ENCODE data around the gene FOXP1. TPM values are rescaled to one million over a fixed set of nuclear protein-coding genes. Genes with fewer than 3 reads are reported as not detected.

Gene FOXP1
- total RNA-seq, 1 experiment from 2014 or later = 22.1 TPM

- DNase-seq (ENCODE audit: low read depth in 1 of 2, low spot score in 2 of 2) = no peak
- peaks cover 27% of the 10 kb centered on the region for H3K4me1 ChIP-seq (replicated peaks)
- H3K9me3 ChIP-seq (replicated peaks) = no peaks in the 10 kb centered on the region
- H3K4me3 ChIP-seq = no peak overlapping the region
- no peak overlapping the region for H3K27ac ChIP-seq
- no peaks in the 10 kb centered on the region for H3K27me3 ChIP-seq (replicated peaks)
- no peaks in the 10 kb centered on the region for H3K36me3 ChIP-seq
These were observed 355.2 kb downstream of the FOXP1 start for GRCh38 chr3:71228156-71228866.

- H3K27me3 ChIP-seq (replicated peaks) = no peaks in the 10 kb centered on the region
- DNase-seq (ENCODE audit: low read depth in 1 of 2, low spot score in 2 of 2) = no peak
- peaks cover 27% of the 10 kb centered on the region for H3K4me1 ChIP-seq (replicated peaks)
- H3K4me3 ChIP-seq = peak overlapping the region; percentile 31
- peak overlapping the region; percentile 55 for H3K27ac ChIP-seq
- H3K36me3 ChIP-seq = no peaks in the 10 kb centered on the region
- no peaks in the 10 kb centered on the region for H3K9me3 ChIP-seq (replicated peaks)
These were observed 356.3 kb downstream of the FOXP1 start for GRCh38 chr3:71227270-71227661.

- Histone ChIP-seq H3K4me3 (peak overlapping the region; percentile 31), H3K27me3 (replicated peaks) (no peaks in the 10 kb centered on the region), H3K27ac (peak overlapping the region; percentile 55), H3K36me3 (no peaks in the 10 kb centered on the region), H3K9me3 (replicated peaks) (no peaks in the 10 kb centered on the region), H3K4me1 (replicated peaks) (peaks cover 27% of the 10 kb centered on the region)
- peak; percentile 70 to 74 for DNase-seq (ENCODE audit: low read depth in 1 of 2, low spot score in 2 of 2)
These were observed 356.8 kb downstream of the FOXP1 start for GRCh38 chr3:71226565-71227269.

DNA sequence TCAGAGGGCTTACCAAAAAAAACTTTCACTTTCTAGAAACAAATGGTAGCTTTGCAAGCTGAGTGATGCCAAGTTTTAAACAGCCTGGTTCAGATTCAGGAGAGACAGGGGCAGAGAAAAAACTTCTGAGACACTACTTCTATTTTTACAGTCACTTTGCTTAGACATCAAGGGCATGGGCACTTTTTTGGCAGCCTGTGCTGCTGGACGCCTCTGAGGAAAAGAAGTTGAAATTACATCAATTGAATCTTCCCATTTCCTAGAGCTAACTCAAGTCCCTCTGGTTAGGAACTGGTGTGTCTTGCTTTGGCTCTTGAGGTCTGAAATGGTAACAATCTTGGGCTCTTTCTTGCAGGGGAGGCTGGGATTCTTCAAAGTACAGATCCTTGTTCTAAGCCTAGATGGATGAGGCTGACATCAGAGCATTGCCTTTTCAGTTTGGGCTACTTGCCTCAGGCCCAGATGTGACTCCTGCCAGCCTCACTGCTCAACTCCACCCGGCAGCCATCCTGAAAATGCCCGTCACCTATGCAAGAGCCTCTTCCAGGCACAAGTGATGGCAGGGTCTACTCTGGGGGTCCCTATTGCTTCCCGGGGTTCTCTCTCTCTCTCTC lies 357.5 kb downstream of the FOXP1 start:
- peak overlapping the region; percentile 55 for H3K27ac ChIP-seq
- H3K36me3 ChIP-seq = no peaks in the 10 kb centered on the region
- H3K9me3 ChIP-seq (replicated peaks) = no peaks in the 10 kb centered on the region
- H3K4me3 ChIP-seq = peak overlapping the region; percentile 31
- peaks cover 27% of the 10 kb centered on the region for H3K4me1 ChIP-seq (replicated peaks)
- no peaks in the 10 kb centered on the region for H3K27me3 ChIP-seq (replicated peaks)
- DNase-seq (ENCODE audit: low read depth in 1 of 2, low spot score in 2 of 2) = peak in 1 of 2 experiments; percentile 44

DNA sequence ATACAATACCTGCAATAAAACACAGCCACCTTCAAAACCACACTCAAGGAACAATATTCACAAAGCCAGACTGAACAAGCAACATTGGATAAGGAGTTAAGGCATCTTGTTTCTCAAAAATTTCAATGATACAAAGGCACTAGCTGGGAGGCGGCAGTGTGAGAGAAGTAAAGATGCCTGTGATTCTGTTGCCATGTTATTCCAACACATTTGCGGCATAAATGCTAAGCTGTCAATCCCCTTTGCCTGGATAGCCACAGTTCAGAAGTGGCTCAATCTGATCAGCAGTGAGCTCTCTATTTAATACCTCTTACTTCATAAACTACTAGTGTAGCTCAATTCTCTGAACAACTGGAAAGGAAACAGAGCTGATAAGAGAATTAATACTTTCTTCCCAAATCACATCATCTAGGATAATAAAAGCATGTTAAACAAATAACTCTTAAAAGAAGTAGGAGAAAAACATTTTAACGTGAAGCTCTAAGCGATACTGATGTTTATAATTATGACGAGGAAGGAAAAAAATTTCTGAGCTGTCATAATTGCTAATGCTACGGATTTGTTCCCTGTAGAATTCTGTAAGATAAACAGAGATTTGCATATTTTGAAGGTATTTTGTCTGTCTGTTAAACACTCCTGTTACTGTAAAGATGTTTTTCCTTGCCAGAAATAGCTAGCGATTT lies 358.4 kb downstream of the FOXP1 start:
- H3K4me3 ChIP-seq = no peak overlapping the region
- no peaks in the 10 kb centered on the region for H3K36me3 ChIP-seq
- DNase-seq (ENCODE audit: low read depth in 1 of 2, low spot score in 2 of 2) = no peak
- H3K27ac ChIP-seq = no peak overlapping the region
- H3K4me1 ChIP-seq (replicated peaks) = peaks cover 27% of the 10 kb centered on the region
- H3K9me3 ChIP-seq (replicated peaks) = no peaks in the 10 kb centered on the region
- no peaks in the 10 kb centered on the region for H3K27me3 ChIP-seq (replicated peaks)

DNA sequence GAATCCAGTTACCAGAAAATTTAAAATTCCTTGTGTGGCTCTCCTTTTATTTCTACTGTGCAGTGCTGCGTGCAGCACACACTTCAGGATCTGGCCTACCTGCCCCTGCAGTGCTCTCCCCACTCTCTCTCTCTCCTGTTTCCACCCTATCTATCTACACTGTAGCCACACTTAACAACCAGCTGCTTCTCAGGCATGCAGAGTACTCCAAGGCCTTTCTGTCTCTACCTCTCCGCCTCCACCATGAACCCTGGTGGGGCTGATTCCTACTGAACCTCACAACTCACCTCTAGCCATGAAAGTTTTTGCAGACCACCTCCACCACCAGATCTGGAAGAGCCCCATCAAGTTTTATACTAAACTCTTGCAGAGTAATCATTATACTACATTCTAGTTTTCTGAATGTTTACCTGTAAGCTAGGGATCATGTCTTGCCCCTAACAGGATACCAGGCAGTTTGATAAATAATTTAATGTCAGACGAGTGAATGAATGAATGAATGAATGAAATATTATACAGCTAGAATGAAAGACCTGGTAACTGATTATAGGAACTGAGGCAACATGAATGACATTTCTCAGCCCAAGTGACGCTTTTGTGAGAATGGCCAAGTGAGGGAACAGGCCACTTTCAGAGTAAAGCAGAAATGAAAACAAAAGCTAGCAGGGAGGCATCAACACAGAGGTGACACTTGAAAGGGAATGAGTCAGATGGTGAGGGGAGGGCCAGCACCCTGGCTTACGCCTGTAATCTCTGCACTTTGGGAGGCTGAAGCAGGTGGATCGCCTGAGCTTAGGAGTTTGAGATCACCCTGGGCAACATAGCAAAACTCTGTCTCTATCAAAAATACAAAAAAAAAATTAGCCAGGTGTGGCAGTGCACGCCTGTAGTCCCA lies 363.5 kb downstream of the FOXP1 start:
- Histone ChIP-seq H3K9me3 (replicated peaks) (no peaks in the 10 kb centered on the region), H3K27ac (no peak overlapping the region), H3K4me1 (replicated peaks) (peaks cover 2% of the 10 kb centered on the region), H3K4me3 (no peak overlapping the region), H3K36me3 (no peaks in the 10 kb centered on the region), H3K27me3 (replicated peaks) (no peaks in the 10 kb centered on the region)
- no peak for DNase-seq (ENCODE audit: low read depth in 1 of 2, low spot score in 2 of 2)

GRCh38 chr3:71218508-71218907 lies 365.0 kb downstream of the FOXP1 start:
- no peak for DNase-seq (ENCODE audit: low read depth in 1 of 2, low spot score in 2 of 2)
- H3K27me3 ChIP-seq (replicated peaks) = no peaks in the 10 kb centered on the region
- no peaks in the 10 kb centered on the region for H3K4me1 ChIP-seq (replicated peaks)
- H3K9me3 ChIP-seq (replicated peaks) = no peaks in the 10 kb centered on the region
- H3K27ac ChIP-seq = no peak overlapping the region
- H3K4me3 ChIP-seq = no peak overlapping the region
- no peaks in the 10 kb centered on the region for H3K36me3 ChIP-seq

GRCh38 chr3:71217640-71218222 lies 365.8 kb downstream of the FOXP1 start:
- Histone ChIP-seq H3K4me1 (replicated peaks) (no peaks in the 10 kb centered on the region), H3K9me3 (replicated peaks) (no peaks in the 10 kb centered on the region), H3K27me3 (replicated peaks) (no peaks in the 10 kb centered on the region), H3K36me3 (no peaks in the 10 kb centered on the region), H3K4me3 (no peak overlapping the region), H3K27ac (no peak overlapping the region)
- no peak for DNase-seq (ENCODE audit: low read depth in 1 of 2, low spot score in 2 of 2)

DNA sequence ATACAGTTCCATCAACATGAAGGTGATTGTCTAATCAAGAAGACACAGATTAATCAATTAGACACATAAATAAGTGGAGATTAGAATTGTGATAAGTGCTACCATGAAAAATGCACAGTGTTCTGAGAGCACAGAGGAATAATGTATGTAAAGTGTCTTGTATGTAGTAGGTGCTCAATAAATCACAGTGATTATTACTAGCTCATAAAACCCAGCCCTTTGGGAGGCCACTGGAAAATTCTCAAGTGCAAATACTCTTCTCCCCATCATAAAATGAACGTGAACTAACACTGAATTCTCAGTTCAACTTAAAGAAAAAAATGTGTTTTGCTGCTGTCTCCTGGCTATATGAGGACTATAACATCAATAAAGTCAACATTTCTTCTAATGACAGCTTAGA lies 368.2 kb downstream of the FOXP1 start:
- Histone ChIP-seq H3K36me3 (no peaks in the 10 kb centered on the region), H3K4me1 (replicated peaks) (peaks cover 2% of the 10 kb centered on the region; the same call in 1 of the 2 replicates), H3K9me3 (replicated peaks) (no peaks in the 10 kb centered on the region), H3K27me3 (replicated peaks) (no peaks in the 10 kb centered on the region), H3K4me3 (no peak overlapping the region), H3K27ac (no peak overlapping the region)
- no peak for DNase-seq (ENCODE audit: low read depth in 1 of 2, low spot score in 2 of 2)

GRCh38 chr3:71214797-71215196 lies 368.7 kb downstream of the FOXP1 start:
- peaks cover 5% of the 10 kb centered on the region; the same call in 1 of the 2 replicates for H3K4me1 ChIP-seq (replicated peaks)
- no peaks in the 10 kb centered on the region for H3K9me3 ChIP-seq (replicated peaks)
- no peak for DNase-seq (ENCODE audit: low read depth in 1 of 2, low spot score in 2 of 2)
- H3K27ac ChIP-seq = no peak overlapping the region
- no peak overlapping the region for H3K4me3 ChIP-seq
- no peaks in the 10 kb centered on the region for H3K27me3 ChIP-seq (replicated peaks)
- no peaks in the 10 kb centered on the region for H3K36me3 ChIP-seq

GRCh38 chr3:71214016-71214415 lies 369.5 kb downstream of the FOXP1 start:
- Histone ChIP-seq H3K36me3 (no peaks in the 10 kb centered on the region), H3K27me3 (replicated peaks) (no peaks in the 10 kb centered on the region), H3K9me3 (replicated peaks) (no peaks in the 10 kb centered on the region), H3K4me1 (replicated peaks) (peaks cover 10% of the 10 kb centered on the region), H3K27ac (no peak overlapping the region), H3K4me3 (no peak overlapping the region)
- no peak for DNase-seq (ENCODE audit: low read depth in 1 of 2, low spot score in 2 of 2)

- H3K4me3 ChIP-seq = no peak overlapping the region
- no peak overlapping the region for H3K27ac ChIP-seq
- H3K36me3 ChIP-seq = no peaks in the 10 kb centered on the region
- H3K27me3 ChIP-seq (replicated peaks) = no peaks in the 10 kb centered on the region
- DNase-seq (ENCODE audit: low read depth in 1 of 2, low spot score in 2 of 2) = no peak
- H3K9me3 ChIP-seq (replicated peaks) = no peaks in the 10 kb centered on the region
- H3K4me1 ChIP-seq (replicated peaks) = peaks cover 29% of the 10 kb centered on the region
These were observed 372.4 kb downstream of the FOXP1 start for GRCh38 chr3:71211083-71211482.
